Glutamatergic neuron (in vitro differentiated cells): ENCODE results near the gene DERL2. TPM values are rescaled to one million over a fixed set of nuclear protein-coding genes. Genes with fewer than 3 reads are reported as not detected.

Experiments
- DNase-seq: peaks from one replicate; pipeline ENCODE4 v3.0.0; 2022
- H3K27ac Mint-ChIP-seq: one replicate; pipeline ENCODE4 v1.8.0; 2020; ENCODE audit warnings: mild to moderate bottlenecking, mixed read lengths, inconsistent platforms; ENCODE audit not compliant: unreplicated experiment
- H3K27me3 Mint-ChIP-seq: one replicate; pipeline ENCODE4 v1.8.0; 2020; ENCODE audit warnings: mild to moderate bottlenecking, moderate library complexity, mixed read lengths, inconsistent platforms; ENCODE audit not compliant: unreplicated experiment
- H3K36me3 Mint-ChIP-seq: one replicate; pipeline ENCODE4 v1.8.0; 2020; ENCODE audit warnings: mild to moderate bottlenecking, mixed read lengths, inconsistent platforms; ENCODE audit not compliant: unreplicated experiment
- H3K4me1 Mint-ChIP-seq: one replicate; pipeline ENCODE4 v1.8.0; 2020; ENCODE audit warnings: mild to moderate bottlenecking, low read depth, mixed read lengths, inconsistent platforms; ENCODE audit not compliant: unreplicated experiment
- H3K4me3 Mint-ChIP-seq: one replicate; pipeline ENCODE4 v1.8.0; 2020; ENCODE audit warnings: mild to moderate bottlenecking, mixed read lengths, inconsistent platforms; ENCODE audit not compliant: unreplicated experiment
- H3K9me3 Mint-ChIP-seq: one replicate; pipeline ENCODE4 v1.8.0; 2020; ENCODE audit warnings: mild to moderate bottlenecking, moderate library complexity, mixed read lengths, inconsistent platforms; ENCODE audit not compliant: unreplicated experiment
- CTCF ChIP-seq: fragments of 200-600 bp; sonication (generic); IDR thresholded peaks from one replicate; pipeline ENCODE4 v1.5.0; 2021; ENCODE audit not compliant: partially characterized antibody, unreplicated experiment
- total RNA-seq: library from RNA; stranded (reverse); fragmentation: NEBNext Ultra II Directional; extraction: Animal tissue kit (Norgen Biotek cat#: 25700); gene quantifications from one replicate; pipeline ENCODE4 v1.2.1, GENCODE V29; 2021; ENCODE audit not compliant: unreplicated experiment

The DERL2 gene
- total RNA-seq, 1 donor from 2014 or later = 56.1 TPM

GRCh38 chr17:5523249-5523648 lies 37.3 kb upstream of the DERL2 start:
- H3K9me3 Mint-ChIP-seq = peaks cover 3% of the 10 kb centered on the region
- H3K27ac Mint-ChIP-seq = no peak overlapping the region
- no peak for DNase-seq
- peaks cover 2% of the 10 kb centered on the region for H3K27me3 Mint-ChIP-seq
- H3K4me3 Mint-ChIP-seq = no peak overlapping the region
- no peak for TF ChIP-seq CTCF
- H3K4me1 Mint-ChIP-seq = peaks cover 16% of the 10 kb centered on the region
- H3K36me3 Mint-ChIP-seq = no peaks in the 10 kb centered on the region

- TF ChIP-seq CTCF = no peak
- Mint-ChIP-seq H3K27ac (no peak overlapping the region), H3K27me3 (no peaks in the 10 kb centered on the region), H3K4me3 (no peak overlapping the region), H3K36me3 (no peaks in the 10 kb centered on the region), H3K9me3 (peaks cover 7% of the 10 kb centered on the region), H3K4me1 (peaks cover 11% of the 10 kb centered on the region)
- DNase-seq = no peak
These were observed 36.5 kb upstream of the DERL2 start for GRCh38 chr17:5522476-5522875.

DNA sequence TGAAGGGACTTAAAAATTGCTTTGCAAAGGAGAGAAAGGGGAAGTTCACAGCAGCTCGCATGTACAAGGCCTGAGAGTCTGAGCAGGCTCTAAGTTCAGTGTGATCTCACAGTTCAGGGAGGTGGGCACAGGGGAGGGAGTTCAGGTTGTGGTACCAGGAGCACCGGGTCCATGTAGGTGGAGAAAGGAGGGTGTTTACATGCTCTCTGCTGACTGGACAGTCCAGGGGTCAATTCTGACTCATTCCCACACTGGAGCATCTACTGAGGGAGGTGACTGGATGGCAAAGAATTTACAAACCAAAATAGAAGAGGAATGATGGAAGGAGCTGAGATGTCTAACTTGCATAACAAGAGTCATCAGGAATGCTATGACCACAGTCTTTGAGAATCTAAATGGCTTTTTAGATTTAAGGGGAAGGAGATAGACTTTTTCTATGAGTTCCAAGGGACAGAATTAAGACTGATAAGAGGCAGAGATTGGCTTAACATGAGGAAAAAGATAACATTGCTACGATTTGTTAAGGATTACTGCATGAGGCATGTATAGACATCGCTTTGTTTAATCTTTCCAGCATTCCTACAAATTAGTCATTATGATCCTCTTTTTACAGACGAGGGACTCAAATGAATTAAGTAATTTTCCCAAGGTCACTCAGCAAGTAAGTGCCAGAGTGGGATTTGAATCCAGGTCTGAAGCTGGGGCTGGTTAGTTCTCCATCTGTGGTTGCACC lies 30.2 kb upstream of the DERL2 start:
- Mint-ChIP-seq H3K27ac (no peak overlapping the region), H3K9me3 (peaks cover 5% of the 10 kb centered on the region), H3K36me3 (no peaks in the 10 kb centered on the region), H3K27me3 (no peaks in the 10 kb centered on the region), H3K4me1 (no peaks in the 10 kb centered on the region), H3K4me3 (no peak overlapping the region)
- no peak for DNase-seq
- no peak for TF ChIP-seq CTCF

GRCh38 chr17:5514976-5515375 lies 29.0 kb upstream of the DERL2 start:
- Mint-ChIP-seq H3K4me3 (no peak overlapping the region), H3K4me1 (no peaks in the 10 kb centered on the region), H3K27ac (no peak overlapping the region), H3K27me3 (no peaks in the 10 kb centered on the region), H3K9me3 (peaks cover 4% of the 10 kb centered on the region), H3K36me3 (no peaks in the 10 kb centered on the region)
- no peak for DNase-seq
- no peak for TF ChIP-seq CTCF

DNA sequence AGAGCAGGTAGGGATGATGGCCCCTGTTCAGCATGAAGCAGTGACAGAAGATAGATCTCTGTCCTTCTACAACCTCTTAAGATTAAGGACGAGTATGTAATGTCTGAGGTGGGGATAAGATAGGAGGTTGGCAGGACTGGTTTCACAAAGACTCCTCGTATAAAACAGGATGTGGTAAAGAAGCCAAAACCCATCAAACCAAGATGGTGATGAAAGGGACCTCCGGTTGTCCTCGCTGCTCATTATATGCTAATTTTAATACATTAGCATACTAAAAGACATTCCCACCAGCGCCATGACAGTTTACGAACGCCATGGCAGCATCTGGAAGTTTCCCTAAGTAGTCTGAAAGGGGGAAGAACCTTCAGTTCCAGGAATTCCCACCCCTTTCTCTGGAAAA lies 27.6 kb upstream of the DERL2 start:
- TF ChIP-seq CTCF = no peak
- H3K4me3 Mint-ChIP-seq = no peak overlapping the region
- DNase-seq = no peak
- H3K27me3 Mint-ChIP-seq = no peaks in the 10 kb centered on the region
- peaks cover 2% of the 10 kb centered on the region for H3K4me1 Mint-ChIP-seq
- H3K27ac Mint-ChIP-seq = no peak overlapping the region
- peaks cover 4% of the 10 kb centered on the region for H3K9me3 Mint-ChIP-seq
- H3K36me3 Mint-ChIP-seq = no peaks in the 10 kb centered on the region
